DOHH2 (cell line): ENCODE data around the gene CALHM6.

Experiments
- CTCF ChIP-seq: fragments of 200-600 bp; sonication (generic); IDR thresholded peaks from one replicate; pipeline ENCODE4 v1.5.1; 2014; ENCODE audit warnings: antibody characterized with exemption, mild to moderate bottlenecking, low read depth, low read length; ENCODE audit not compliant: poor library complexity, severe bottlenecking
- EZH2phosphoT487 ChIP-seq: fragments of 200-600 bp; sonication (generic); IDR thresholded peaks from 2 replicates; pipeline ENCODE4 v1.6.1; 2017; ENCODE audit warnings: borderline replicate concordance, mild to moderate bottlenecking, antibody characterized with exemption, low read length, moderate library complexity, mixed read lengths

GRCh38 chr6:116422238-116422637, 38.9 kb upstream of the CALHM6 start:
- TF ChIP-seq CTCF (no peak), EZH2phosphoT487 (no peak)
